ENCODE data around the gene PRKAR1B. TPM values are rescaled to one million over a fixed set of nuclear protein-coding genes. Genes with fewer than 3 reads are reported as not detected.
A peak's percentile ranks its signal among the peaks of the same experiment; 100 is the strongest.

Gene PRKAR1B
- total RNA-seq, 1 experiment from 2014 or later: 62.0 TPM

- no peaks in the 10 kb centered on the region for H3K36me3 ChIP-seq (ENCODE audit: control insufficient read depth, insufficient read depth, low read length)
- peak overlapping the region; percentile 60 to 91 for H3K4me3 ChIP-seq (ENCODE audit: low read depth in 2 of 2, low read length in 2 of 2)
- H3K9me3 ChIP-seq (ENCODE audit: control insufficient read depth, insufficient read depth, low read depth, low read length): no peaks in the 10 kb centered on the region
- in situ Hi-C loops (cut with HindIII; ENCODE audit: low pct_unique_long_range_greater_than_20kb, low sequenced_read_pairs) (no loop called here), intact Hi-C loops (cut with micrococcal nuclease; ENCODE audit: unreplicated experiment) (loop anchor here (5.0 to 10.0 kb wide), 2 partner anchors 110 to 303 kb away; no protein-coding TSS in a partner anchor)
- peaks cover 12% of the 10 kb centered on the region for H3K4me1 ChIP-seq (ENCODE audit: control insufficient read depth, insufficient read depth, low read length)
- DNase-seq (ENCODE audit: low read depth, low spot score) (no peak), ATAC-seq (peak; percentile 29)
- CTCF ChIA-PET: no interaction called here
- peak overlapping the region; percentile 82 for H3K27ac ChIP-seq (ENCODE audit: low read length)
- POLR2A ChIA-PET: interaction anchor here (0.6 kb wide), 1 partner anchor 360 kb away, joined by 3 read pairs; no protein-coding TSS in a partner anchor
- no peak for TF ChIP-seq CTCF (IDR thresholded peaks at IDR 0.05)
- no peak for TF ChIP-seq POLR2AphosphoS5 (IDR thresholded peaks at IDR 0.05; ENCODE audit: low read depth, low read length)
- TF ChIP-seq TCF7L2 (IDR thresholded peaks at IDR 0.05; ENCODE audit: low read depth, low read length): no peak
- no peak for TF ChIP-seq REST (IDR thresholded peaks at IDR 0.05; ENCODE audit: insufficient read depth in 1 of 2, low read depth in 2 of 2, low read length in 1 of 2)
- TF ChIP-seq SIN3A (IDR thresholded peaks at IDR 0.05; ENCODE audit: borderline replicate concordance, insufficient read depth, low read depth, low read length): no peak
- BruUV-seq (replicated peaks): no TSS peak
- no peaks in the 10 kb centered on the region for H3K27me3 ChIP-seq (ENCODE audit: control insufficient read depth, insufficient read depth, low read length)
Observed at GRCh38 chr7:635227-635626, 91.9 kb downstream of the PRKAR1B start.

GRCh38 chr7:633381-634018 is 93.6 kb downstream of the PRKAR1B start:
- ATAC-seq: no peak
- H3K4me1 ChIP-seq (ENCODE audit: control insufficient read depth, insufficient read depth, low read length): peaks cover 12% of the 10 kb centered on the region
- intact Hi-C loops (cut with micrococcal nuclease; ENCODE audit: unreplicated experiment): loop anchor here (10.0 kb wide), 1 partner anchor 109 kb away; no protein-coding TSS in a partner anchor
- no peak overlapping the region for H3K27ac ChIP-seq (ENCODE audit: low read length)
- TF ChIP-seq REST (IDR thresholded peaks at IDR 0.05; ENCODE audit: insufficient read depth in 1 of 2, low read depth in 2 of 2, low read length in 1 of 2): no peak
- TF ChIP-seq CTCF (IDR thresholded peaks at IDR 0.05): no peak
- TF ChIP-seq POLR2AphosphoS5 (IDR thresholded peaks at IDR 0.05; ENCODE audit: low read depth, low read length): no peak
- TF ChIP-seq TCF7L2 (IDR thresholded peaks at IDR 0.05; ENCODE audit: low read depth, low read length): no peak
- TF ChIP-seq SIN3A (IDR thresholded peaks at IDR 0.05; ENCODE audit: borderline replicate concordance, insufficient read depth, low read depth, low read length): no peak
- H3K4me3 ChIP-seq (ENCODE audit: low read depth in 2 of 2, low read length in 2 of 2): no peak overlapping the region
- ChIA-PET POLR2A (interaction anchor here (0.7 kb wide), 1 partner anchor 95 kb away, joined by 3 read pairs; no protein-coding TSS in a partner anchor), CTCF (interaction anchor here (0.6 kb wide), 1 partner anchor 95 kb away, joined by 3 read pairs; no protein-coding TSS in a partner anchor)
- no peaks in the 10 kb centered on the region for H3K27me3 ChIP-seq (ENCODE audit: control insufficient read depth, insufficient read depth, low read length)
- in situ Hi-C loops (cut with HindIII; ENCODE audit: low pct_unique_long_range_greater_than_20kb, low sequenced_read_pairs): no loop called here
- no peaks in the 10 kb centered on the region for H3K36me3 ChIP-seq (ENCODE audit: control insufficient read depth, insufficient read depth, low read length)
- H3K9me3 ChIP-seq (ENCODE audit: control insufficient read depth, insufficient read depth, low read depth, low read length): no peaks in the 10 kb centered on the region
- no peak for DNase-seq (ENCODE audit: low read depth, low spot score)
- no TSS peak for BruUV-seq (replicated peaks)
